AG04450 (cell line): ENCODE measurements around the gene CNTD1. TPM values are rescaled to one million over a fixed set of nuclear protein-coding genes. Genes with fewer than 3 reads are reported as not detected.
"Not testable (repeated sequence)": the region's sequence is repeated elsewhere in the genome, so short reads cannot be mapped to it uniquely, and the experiment has no call there.

Source experiments
- CTCF ChIA-PET: fragments of 300-600, 350-600 bp; formaldehyde crosslinking; extraction: SDS; loops from one replicate; lab custom pipeline; 2022; ENCODE audit warnings: antibody characterized with exemption, inconsistent platforms; lab: Charles Lee
- POLR2A ChIA-PET: fragments of 350-600 bp; formaldehyde crosslinking; extraction: SDS; loops from one replicate; lab custom pipeline; 2021; ENCODE audit warnings: antibody characterized with exemption, inconsistent platforms; lab: Yijun Ruan, JAX
- DNase-seq: peaks from one replicate; pipeline ENCODE4 v3.0.0-alpha.2; 2011; ENCODE audit warnings: low read depth, low spot score
- H3K27ac ChIP-seq: one replicate; pipeline ENCODE4 v1.5.1; 2012; ENCODE audit warnings: low read depth, low read length, control low read depth
- H3K27me3 ChIP-seq: one replicate; pipeline ENCODE4 v1.6.0; 2012; ENCODE audit warnings: low read length; ENCODE audit not compliant: control insufficient read depth, insufficient read depth
- H3K4me3 ChIP-seq: 2 replicates; pipeline ENCODE4 v1.5.1; 2011; ENCODE audit warnings: mild to moderate bottlenecking, low read depth, low read length, control low read depth
- H3K9me3 ChIP-seq: 2 replicates; pipeline ENCODE4 v1.5.1; 2012; ENCODE audit warnings: low read length; ENCODE audit not compliant: control insufficient read depth, insufficient read depth
- polyA plus RNA-seq: library from polyadenylated mRNA; depleted of rRNA; stranded (reverse); fragments of >200 nt; gene quantifications from 2 replicates; pipeline ENCODE4 v1.2.3, GENCODE V29; 2011
- TF ChIP-seq, protein P1 (sequence below): IDR thresholded peaks from 2 replicates; pipeline ENCODE4 v1.5.1; 2011; ENCODE audit warnings: low read depth, low read length, control low read depth, inconsistent platforms

CNTD1 gene
- polyA plus RNA-seq, 1 experiment = 0.09 TPM

DNA sequence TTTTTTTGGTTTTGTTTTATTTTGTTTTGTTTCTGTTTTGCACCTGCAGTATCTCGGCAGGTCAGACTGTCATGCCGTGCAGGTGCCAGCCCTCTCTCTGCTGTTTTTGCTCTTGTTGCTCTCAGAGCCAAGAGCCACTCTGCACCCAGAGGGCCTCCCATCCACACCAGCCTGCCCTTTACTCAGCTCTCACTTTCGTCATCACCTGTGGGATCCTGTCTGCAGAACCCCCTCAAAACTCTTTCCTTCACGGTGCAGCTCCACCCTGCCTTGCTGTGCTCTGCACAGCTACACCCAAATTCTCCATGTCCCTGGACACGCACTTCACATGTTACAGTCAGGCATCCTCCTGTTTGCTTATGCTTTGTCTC, 54.9 kb downstream of the CNTD1 start:
- no peak overlapping the region for H3K4me3 ChIP-seq
- H3K9me3 ChIP-seq = no peaks in the 10 kb centered on the region
- H3K27me3 ChIP-seq = peaks cover 32% of the 10 kb centered on the region
- POLR2A ChIA-PET = no interaction called here
- H3K27ac ChIP-seq = no peak overlapping the region
- DNase-seq = no peak
- CTCF ChIA-PET = interaction anchor here (1.1 to 2.9 kb wide), 2 partner anchors 10 to 76 kb away, joined by 3 to 12 read pairs; partner anchors contain the start of gene AOC2
- TF ChIP-seq, protein P1, sequence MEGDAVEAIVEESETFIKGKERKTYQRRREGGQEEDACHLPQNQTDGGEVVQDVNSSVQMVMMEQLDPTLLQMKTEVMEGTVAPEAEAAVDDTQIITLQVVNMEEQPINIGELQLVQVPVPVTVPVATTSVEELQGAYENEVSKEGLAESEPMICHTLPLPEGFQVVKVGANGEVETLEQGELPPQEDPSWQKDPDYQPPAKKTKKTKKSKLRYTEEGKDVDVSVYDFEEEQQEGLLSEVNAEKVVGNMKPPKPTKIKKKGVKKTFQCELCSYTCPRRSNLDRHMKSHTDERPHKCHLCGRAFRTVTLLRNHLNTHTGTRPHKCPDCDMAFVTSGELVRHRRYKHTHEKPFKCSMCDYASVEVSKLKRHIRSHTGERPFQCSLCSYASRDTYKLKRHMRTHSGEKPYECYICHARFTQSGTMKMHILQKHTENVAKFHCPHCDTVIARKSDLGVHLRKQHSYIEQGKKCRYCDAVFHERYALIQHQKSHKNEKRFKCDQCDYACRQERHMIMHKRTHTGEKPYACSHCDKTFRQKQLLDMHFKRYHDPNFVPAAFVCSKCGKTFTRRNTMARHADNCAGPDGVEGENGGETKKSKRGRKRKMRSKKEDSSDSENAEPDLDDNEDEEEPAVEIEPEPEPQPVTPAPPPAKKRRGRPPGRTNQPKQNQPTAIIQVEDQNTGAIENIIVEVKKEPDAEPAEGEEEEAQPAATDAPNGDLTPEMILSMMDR = no peak

DNA sequence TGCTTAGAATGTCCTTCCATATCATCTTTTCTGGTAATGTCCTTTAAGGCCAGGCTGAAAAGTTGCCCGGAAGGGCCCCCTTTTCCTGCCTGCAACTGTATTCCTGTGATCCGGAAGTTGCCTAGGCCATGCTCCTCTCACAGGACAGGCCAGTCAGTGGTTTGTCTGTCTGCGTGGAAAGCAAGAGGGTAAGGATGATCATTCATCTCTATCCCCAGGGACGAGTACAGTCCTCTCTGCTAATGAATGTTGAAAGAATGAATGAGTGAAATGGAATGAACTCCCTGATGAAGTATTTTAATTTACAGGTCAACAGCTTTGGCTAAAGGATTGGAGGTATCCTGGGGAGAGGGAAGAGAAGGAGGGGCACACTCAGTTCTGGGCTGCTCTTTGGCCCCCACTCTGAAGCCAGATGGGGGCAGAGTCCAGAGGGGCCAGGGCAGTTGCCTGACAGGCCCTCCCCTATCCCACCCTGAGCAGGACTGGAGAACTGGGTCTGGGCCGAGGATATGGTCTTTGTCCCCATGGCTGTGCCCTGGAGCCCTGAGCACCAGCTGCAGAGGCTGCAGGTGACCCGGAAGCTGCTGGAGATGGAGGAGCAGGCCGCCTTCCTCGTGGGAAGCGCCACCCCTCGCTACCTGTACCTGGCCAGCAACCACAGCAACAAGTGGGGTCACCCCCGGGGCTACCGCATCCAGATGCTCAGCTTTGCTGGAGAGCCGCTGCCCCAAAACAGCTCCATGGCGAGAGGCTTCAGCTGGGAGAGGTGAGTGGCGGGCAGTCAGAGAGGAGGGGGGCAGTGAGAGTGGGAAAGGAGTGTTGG, 55.5 kb downstream of the CNTD1 start:
- H3K27ac ChIP-seq = no peak overlapping the region
- DNase-seq = no peak
- CTCF ChIA-PET = interaction anchor here (0.7 to 2.9 kb wide), 2 partner anchors 9 to 11 kb away, joined by 3 to 12 read pairs; partner anchors contain the start of gene AOC2
- H3K27me3 ChIP-seq = peaks cover 32% of the 10 kb centered on the region
- TF ChIP-seq, protein P1 = no peak
- H3K9me3 ChIP-seq = no peaks in the 10 kb centered on the region
- POLR2A ChIA-PET = no interaction called here
- H3K4me3 ChIP-seq = no peak overlapping the region

DNA sequence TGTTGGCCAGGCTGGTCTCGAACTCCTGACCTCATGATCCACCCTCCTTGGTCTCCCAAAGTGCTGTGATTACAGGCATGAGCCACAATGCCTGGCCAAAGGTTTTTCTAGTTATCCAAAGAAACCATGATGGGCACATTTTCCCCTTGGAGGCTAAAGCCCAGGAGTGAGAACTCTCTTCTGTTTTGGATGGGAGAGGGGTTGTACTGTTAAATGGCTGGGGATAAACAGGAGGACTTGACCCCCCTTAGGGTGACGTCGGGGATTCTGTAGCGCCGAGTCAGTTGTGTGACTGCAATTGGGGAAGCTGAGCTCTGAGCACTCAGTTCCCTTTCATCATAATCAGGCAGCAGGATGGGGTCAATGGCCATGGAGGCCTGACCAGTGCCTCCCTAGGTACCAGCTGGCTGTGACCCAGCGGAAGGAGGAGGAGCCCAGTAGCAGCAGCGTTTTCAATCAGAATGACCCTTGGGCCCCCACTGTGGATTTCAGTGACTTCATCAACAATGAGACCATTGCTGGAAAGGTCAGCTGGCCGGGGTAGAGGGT, 56.5 kb downstream of the CNTD1 start:
- TF ChIP-seq, protein P1 = no peak
- CTCF ChIA-PET = interaction anchor here (0.7 to 2.9 kb wide), 3 partner anchors 10 to 115 kb away, joined by 3 to 12 read pairs (median 8); partner anchors contain the start of gene AOC2
- Histone ChIP-seq H3K27ac (no peak overlapping the region), H3K9me3 (no peaks in the 10 kb centered on the region), H3K4me3 (no peak overlapping the region), H3K27me3 (peaks cover 28% of the 10 kb centered on the region)
- no peak for DNase-seq
- POLR2A ChIA-PET = no interaction called here

DNA sequence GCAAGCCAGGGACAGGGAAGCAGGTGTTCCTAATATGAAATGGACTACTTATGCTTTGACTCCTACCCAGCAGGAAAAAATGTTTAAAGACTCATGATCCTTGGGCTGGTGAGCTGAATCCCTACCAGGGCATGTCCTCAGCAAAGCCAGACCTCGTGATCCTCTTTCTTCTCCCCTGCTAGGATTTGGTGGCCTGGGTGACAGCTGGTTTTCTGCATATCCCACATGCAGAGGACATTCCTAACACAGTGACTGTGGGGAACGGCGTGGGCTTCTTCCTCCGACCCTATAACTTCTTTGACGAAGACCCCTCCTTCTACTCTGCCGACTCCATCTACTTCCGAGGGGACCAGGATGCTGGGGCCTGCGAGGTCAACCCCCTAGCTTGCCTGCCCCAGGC, 57.4 kb downstream of the CNTD1 start:
- CTCF ChIA-PET = interaction anchor here (0.9 kb wide), 1 partner anchor 12 kb away, joined by 3 read pairs; the partner anchor contains the start of gene AOC2
- H3K9me3 ChIP-seq, POLR2A ChIA-PET, H3K27ac ChIP-seq, H3K4me3 ChIP-seq, DNase-seq: not testable (repeated sequence)
- peaks cover 22% of the 10 kb centered on the region for H3K27me3 ChIP-seq

DNA sequence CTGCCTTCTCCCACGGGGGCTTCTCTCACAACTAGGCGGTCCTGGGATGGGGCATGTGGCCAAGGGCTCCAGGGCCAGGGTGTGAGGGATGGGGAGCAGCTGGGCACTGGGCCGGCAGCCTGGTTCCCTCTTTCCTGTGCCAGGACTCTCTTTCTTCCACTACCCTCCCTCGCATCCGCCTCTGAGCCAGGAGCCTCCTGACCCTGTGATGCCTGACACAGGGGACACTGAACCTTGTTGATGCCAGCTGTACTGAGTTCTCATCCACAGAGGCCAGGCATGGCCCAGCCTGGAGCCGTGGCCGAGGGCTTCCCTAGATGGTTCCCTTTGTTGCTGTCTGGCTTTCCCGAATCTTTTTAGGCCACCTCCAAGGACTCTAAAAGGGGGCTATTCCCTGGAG, 57.9 kb downstream of the CNTD1 start:
- POLR2A ChIA-PET, H3K27ac ChIP-seq, DNase-seq, H3K4me3 ChIP-seq, H3K9me3 ChIP-seq: not testable (repeated sequence)
- H3K27me3 ChIP-seq = peaks cover 21% of the 10 kb centered on the region
- CTCF ChIA-PET = interaction anchor here (0.9 kb wide), 1 partner anchor 13 kb away, joined by 3 read pairs; the partner anchor contains the start of gene AOC2

DNA sequence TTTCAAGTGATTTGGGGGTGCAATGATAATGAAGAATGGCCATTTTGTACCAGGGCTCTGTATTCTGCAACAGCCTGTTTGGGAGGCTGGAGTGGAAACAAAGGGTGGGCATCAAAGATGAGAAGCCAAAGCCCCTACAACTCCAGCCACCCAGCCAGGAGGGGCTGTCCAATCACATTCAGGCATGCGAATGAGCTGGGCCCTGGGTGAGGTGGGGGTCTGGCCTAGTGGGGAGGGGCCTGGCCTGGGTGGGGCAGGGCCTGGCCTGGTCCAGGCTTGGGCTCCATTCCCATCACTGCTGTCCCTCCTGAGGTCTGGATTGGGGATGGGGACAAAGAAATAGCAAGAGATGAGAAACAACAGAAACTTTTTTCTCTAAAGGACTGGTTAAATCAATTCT, 58.7 kb downstream of the CNTD1 start:
- Histone ChIP-seq H3K27me3 (peaks cover 21% of the 10 kb centered on the region), H3K27ac (no peak overlapping the region), H3K9me3 (no peaks in the 10 kb centered on the region), H3K4me3 (no peak overlapping the region)
- ChIA-PET POLR2A (no interaction called here), CTCF (no interaction called here)
- no peak for DNase-seq
- TF ChIP-seq, protein P1 = no peak
